ENCODE data around the gene USP46. TPM values are rescaled to one million over a fixed set of nuclear protein-coding genes. Genes with fewer than 3 reads are reported as not detected.

The USP46 gene
- total RNA-seq, 1 donor from 2014 or later = 55.3 TPM

DNA sequence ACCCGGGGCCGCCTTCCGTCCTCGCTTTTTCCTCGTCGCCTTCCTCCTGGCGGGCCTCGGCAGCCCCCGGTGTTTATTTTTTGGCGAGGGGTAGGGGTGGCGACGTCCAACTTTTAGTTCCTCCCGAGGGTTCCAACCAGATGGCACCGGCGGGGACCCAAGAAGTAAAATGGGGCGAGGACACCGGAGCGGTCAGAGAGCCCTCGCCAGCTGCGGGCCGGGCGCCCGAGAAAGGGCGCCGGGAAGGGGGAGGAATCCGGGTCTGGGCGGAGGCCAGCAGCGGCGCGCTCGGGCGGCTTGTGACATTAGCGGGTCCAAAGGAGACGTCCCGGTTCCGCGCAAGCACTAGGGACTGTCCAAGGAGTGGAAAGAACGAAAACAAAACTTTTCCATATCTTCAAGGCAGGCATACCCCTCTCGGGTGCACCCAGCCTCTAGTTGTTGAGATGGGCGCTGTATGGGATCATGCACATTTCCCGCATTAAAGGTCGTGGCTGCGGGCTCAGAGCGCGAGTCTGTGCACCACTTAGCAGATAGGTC, 691 bp upstream of the USP46 start:
- intact Hi-C loops (cut with DNase I) = loop anchor here (5.0 kb wide), 2 partner anchors 53 to 72 kb away; no protein-coding TSS in a partner anchor
- peak; percentile 86 for DNase-seq
- peak; percentile 82 for ATAC-seq (ENCODE audit: poor library complexity)

DNA sequence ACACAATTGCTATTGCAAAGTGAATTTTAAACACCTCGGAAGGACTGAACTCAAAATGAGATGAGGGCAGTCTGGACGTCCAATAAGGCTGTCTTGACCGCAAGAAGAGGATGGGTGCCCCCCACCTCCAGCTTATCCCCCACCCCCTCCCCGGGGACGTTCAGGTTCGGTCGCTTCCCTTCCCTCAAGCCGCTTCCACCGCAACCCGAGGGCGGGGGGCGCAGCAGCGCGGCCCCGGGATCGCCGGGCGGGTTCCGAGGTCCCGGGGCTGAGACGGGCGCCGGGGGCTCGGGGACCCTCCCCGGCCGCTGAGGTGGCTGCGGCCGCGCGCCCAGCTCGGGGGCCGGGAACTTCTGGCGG, 480 bp downstream of the USP46 start:
- ATAC-seq (ENCODE audit: poor library complexity) = no peak
- DNase-seq = no peak
- intact Hi-C loops (cut with DNase I) = loop anchor here (5.0 kb wide), 2 partner anchors 54 to 71 kb away; no protein-coding TSS in a partner anchor

DNA sequence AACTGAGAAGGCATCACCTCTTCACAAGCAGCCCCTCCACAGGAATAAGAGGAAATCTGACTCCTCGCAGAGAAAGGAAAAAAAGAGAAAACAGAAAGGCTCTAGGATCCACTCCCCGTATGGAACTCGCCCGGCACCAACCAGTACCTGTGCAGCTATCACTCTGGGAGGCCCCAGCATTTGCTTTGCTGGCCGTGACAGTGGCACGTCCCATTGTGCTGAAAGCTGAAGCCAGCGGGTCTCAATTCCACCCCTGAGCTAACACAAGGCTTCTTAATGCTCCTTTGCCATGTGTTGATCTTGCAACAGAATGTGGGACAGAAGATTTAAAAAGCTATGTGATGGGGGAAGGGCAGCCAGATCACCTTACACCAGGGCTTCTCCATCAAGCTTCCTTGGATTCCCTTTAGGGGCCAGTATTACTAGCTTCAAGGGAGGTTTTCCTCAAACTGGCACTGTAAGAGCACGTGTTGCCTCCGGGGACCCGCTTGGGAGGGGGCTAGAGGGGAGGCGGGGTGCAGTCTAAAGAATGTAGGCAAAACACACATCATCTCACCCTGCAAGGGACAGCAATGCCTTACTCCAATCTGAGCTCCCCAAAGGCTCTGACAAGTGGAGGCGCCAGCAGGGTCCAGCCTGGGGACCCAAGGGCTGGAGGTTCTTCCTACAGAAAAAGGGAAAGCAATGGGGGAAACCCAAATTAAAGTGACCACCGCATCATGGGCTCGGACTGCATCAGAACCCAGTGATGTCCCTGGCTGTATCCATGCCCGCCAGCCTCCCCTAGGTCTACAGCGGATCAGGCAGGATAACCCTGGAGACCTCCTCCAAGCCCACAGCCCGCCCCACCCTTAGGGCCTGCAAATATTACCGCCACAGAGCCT, 1.2 kb downstream of the USP46 start:
- ATAC-seq (ENCODE audit: poor library complexity) (peak; percentile 0), DNase-seq (no peak)
- intact Hi-C loops (cut with DNase I) = loop anchor here (5.0 kb wide), 2 partner anchors 54 to 71 kb away; no protein-coding TSS in a partner anchor

DNA sequence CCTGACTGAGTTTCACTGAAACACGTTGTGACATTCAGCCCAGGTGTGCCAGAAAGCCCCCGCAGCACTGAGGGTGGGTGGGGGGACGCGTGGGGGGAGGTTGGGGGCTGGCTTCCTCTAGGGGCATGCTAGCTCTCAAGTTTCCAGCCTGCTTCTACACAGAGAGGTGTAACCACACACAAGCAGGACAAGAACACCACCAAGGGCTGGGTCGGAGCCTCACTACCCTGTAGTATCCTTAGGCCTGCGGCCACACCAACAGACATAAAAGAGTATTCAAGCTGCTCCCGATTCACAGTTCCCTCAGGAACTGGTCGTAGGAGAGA, 1.8 kb downstream of the USP46 start:
- DNase-seq (no peak), ATAC-seq (ENCODE audit: poor library complexity) (no peak)
- intact Hi-C loops (cut with DNase I) = loop anchor here (5.0 kb wide), 2 partner anchors 55 to 70 kb away; no protein-coding TSS in a partner anchor

DNA sequence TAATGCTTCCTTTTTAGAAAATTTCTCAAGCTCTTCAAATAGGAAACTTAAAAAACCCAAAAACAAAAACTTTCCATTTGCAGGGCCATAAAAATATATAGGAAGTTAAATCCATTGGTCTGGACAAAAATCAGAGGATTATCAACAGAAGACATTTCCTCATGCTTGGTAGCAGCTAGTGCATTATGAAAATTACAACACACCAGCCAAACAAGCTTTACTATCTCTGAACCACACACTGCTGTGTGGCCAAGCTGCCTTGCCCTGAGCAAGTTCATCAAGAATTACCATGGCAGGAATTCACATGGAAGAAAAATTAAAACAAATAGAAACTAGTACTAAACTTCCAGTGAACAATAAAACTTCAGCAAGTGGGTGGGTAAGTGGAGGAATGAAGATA, 3.6 kb downstream of the USP46 start:
- intact Hi-C loops (cut with DNase I) = loop anchor here (5.0 kb wide), 2 partner anchors 57 to 68 kb away; no protein-coding TSS in a partner anchor
- no peak for DNase-seq
- no peak for ATAC-seq (ENCODE audit: poor library complexity)

DNA sequence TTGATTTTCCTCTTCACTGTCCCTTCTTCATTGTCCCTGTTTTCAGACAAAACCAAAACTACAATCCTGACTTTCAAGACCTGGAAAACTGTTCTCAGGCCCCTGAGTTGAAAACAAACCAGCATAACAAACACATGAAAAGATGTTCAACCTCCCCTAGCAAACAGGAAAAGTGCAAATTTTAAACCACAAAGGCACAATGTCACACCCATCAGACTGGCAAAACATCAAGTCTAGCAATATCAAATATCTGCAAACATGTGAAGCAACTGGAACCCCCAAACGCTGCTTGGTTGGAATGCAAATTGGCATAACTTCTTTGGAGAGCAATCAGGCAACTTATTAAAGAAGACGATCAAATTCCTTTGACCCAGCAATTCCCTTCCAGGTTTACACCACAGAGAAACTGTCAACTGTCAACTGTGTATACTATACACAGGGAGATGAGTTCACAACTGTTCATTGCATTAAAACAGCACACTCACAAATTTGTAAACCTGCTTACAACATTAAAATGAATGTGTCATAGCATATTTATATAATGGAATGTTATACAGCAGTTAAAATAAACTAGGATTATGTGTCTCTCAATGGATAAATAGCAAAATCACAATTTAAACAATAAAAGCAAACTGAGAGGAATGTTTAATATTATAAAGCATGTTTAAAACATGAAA, 7.0 kb downstream of the USP46 start:
- DNase-seq (no peak), ATAC-seq (ENCODE audit: poor library complexity) (no peak)
- intact Hi-C loops (cut with DNase I) = no loop called here

DNA sequence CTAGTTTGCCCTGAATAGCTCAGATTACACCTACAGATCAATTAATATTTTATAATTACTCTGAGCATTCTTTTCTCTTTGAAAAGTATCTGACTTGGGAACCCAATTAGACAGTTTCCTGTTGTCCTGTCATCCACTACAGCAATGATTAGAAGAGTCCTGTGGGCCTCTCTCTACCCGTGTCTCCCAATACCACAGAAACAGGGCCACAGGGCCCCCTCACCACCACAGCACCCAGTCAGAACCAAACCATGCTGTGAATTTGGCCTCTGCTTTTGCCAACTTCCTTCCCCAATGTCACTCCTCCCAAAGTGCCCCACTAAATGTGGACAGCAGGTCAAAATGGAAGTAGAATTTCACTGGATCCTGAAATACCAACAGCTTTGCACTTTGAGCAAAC, 10.3 kb downstream of the USP46 start:
- ATAC-seq (ENCODE audit: poor library complexity) = no peak
- no peak for DNase-seq
- intact Hi-C loops (cut with DNase I) = loop anchor here (10.0 kb wide), 1 partner anchor 94 kb away; no protein-coding TSS in a partner anchor

DNA sequence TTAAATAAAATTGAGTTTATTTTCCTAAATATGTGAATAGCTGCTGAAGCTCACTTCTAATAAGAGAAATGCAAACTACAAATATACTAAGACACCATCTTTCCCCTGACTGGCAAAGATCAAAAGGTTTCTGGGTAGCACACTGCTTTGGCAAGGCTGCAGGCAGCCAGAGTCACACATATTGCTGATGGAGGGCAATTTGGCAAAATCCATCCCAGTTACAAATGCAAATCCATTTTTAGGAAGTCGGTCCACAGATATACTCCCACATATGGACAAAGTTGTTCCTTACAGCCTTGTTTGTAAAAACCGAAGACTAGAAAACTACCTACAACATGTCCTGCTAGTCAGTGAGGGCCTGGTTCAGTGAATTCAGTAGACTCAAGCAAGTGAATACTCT, 12.4 kb downstream of the USP46 start:
- ATAC-seq (ENCODE audit: poor library complexity) (no peak), DNase-seq (no peak)
- intact Hi-C loops (cut with DNase I) = loop anchor here (10.0 kb wide), 1 partner anchor 92 kb away; no protein-coding TSS in a partner anchor

DNA sequence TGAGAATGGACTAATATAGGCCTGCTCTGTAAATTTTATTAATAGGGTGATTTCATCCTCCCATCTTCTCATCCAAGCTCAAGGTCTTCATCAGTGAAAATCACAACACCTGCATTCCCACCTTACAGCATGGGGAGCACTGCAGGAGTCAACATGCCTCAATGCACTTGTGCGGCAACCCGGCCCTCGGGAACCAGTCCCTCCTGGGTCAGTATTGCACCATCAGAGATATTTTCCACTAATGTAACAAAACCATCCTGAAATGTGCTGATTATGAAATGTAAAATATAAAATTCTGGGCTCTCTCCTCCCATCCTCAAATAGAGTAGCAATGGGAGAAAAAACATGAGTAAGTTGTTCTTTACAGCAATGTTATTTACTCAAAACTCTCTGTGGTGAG, 13.0 kb downstream of the USP46 start:
- ATAC-seq (ENCODE audit: poor library complexity) (no peak), DNase-seq (no peak)
- intact Hi-C loops (cut with DNase I) = loop anchor here (10.0 kb wide), 1 partner anchor 91 kb away; no protein-coding TSS in a partner anchor

DNA sequence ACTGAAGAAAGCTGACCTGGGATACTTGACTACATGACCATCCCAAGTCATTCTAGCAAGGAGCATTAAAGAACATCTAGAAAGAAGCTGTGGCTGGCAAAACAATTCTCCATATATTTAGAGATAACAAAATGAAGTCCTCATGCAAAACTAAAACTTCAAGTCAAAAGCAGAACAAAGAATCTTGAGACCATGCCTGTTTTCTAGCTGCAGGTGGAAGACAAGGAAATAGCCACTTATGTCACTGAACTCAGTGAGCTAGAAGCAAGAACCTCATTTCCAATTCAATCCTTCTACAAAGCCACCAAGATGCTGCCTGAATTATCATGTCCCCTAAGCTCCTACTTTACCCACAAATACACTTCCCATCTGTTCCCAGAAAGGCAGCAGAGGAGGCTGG, 13.8 kb downstream of the USP46 start:
- no peak for DNase-seq
- intact Hi-C loops (cut with DNase I) = loop anchor here (10.0 kb wide), 1 partner anchor 90 kb away; no protein-coding TSS in a partner anchor

DNA sequence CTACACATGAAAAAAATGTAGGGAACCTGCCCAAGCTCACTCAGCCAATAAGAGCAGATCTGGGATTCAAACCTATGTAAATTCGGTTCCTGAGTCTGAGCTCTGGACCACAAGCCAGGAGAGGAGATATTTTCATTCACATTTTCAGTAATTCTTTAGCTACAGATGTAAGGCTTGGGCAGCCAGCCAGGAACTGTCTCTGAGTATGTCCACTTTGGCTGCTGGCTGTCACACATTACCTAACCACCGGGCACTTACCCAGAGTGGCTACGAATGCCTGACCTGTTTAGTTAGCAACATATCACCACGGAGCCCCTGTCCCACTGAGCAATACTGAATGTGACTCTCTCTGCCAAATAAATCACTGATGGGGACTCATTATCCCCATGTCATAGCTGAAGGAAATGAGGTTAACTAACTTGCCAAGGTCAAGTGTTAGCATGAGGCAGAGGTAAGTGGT, 15.3 kb downstream of the USP46 start:
- intact Hi-C loops (cut with DNase I) = loop anchor here (10.0 kb wide), 1 partner anchor 89 kb away; no protein-coding TSS in a partner anchor
- peak; percentile 89 for DNase-seq
- peak; percentile 94 for ATAC-seq (ENCODE audit: poor library complexity)

More for the DNA sequence above, 13.8 kb downstream of the USP46 start:
- ATAC-seq (ENCODE audit: poor library complexity) = no peak

DNA sequence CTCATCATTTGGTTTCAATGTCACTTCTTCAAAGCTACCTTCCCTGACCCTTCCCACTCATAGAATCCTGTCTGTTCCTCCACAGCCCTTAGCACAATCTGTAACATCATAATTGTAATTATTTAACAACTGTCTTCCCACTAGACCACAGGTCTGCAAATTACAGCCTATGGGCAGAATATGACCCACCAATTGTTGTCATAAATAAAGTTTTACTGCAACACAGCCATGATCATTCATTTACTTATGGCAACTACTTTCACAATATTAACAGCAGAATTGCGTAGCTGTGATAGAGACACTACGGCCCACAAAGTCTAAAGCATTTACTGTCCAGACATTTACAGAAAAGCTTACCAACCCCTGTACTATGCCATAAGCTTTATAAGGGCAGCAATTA, 15.9 kb downstream of the USP46 start:
- no peak for DNase-seq
- intact Hi-C loops (cut with DNase I) = loop anchor here (10.0 kb wide), 1 partner anchor 88 kb away; no protein-coding TSS in a partner anchor
- ATAC-seq (ENCODE audit: poor library complexity) = no peak

DNA sequence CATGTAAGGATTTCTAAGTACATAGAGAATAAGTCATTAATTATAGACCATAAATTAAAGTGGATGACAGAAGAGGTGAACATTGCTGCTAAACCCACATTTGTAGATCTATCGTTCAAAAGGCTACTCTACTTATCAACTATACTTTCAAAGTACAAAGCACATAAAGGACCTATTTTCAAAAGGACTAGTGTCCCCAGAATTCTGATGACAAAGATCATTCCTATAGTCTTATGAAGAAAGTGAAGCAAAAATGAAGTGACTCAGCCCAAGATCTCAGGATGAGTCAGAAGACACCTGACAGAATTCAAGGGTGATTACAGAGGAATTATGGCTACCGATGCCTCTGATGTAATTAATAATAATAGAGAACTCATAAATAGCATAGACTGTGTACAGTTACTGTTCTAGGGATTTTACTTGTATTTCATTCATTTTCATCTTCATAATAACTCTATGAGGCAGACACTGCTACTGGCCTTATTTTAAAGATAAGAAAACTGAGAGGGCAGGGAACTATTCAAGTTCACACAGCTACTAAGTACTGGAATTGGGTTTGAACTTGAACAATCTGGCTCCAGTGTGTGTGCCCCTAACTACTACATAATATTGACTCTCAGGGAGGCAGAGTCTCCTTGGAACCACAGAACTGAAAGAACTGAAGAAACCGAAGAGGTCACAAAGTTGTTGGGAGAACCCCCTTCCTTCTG, 17.1 kb downstream of the USP46 start:
- intact Hi-C loops (cut with DNase I) = loop anchor here (10.0 kb wide), 1 partner anchor 87 kb away; no protein-coding TSS in a partner anchor
- no peak for DNase-seq
- no peak for ATAC-seq (ENCODE audit: poor library complexity)

DNA sequence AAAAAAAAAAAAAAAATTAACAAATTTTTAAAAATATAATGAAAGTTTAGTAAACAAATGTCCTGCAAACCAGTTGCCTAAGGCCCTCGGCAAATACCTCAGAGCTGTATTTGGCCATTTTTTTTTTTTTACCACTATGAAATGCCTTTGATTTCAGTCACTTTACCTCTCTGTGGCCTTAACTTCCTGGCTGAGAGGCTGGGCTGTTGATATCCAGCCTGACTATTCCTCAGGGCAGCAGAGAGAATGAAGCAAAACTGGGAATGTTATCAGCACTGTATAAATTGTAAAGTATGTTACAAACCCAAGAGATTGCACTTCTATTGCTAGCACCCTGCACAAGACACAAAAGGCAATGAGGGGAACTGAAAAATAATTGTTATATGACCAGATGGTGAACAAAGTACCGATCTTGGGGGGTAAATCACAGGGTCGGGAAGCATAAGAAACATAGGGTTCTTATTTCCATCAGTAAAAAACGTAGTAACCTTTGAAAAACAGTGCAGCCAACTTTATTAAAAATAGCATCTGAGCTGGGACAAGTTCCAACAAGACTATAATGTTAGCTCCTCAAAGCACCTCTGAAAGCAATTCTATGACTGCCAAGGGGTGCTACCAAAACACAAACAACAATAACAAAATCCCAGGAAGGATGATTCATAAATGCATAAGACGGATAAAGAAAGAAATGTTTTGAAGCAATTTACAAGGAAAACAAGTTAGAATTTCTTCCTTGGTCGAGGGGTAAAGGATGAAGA, 18.1 kb downstream of the USP46 start:
- DNase-seq (no peak), ATAC-seq (ENCODE audit: poor library complexity) (no peak)
- intact Hi-C loops (cut with DNase I) = loop anchor here (10.0 kb wide), 1 partner anchor 86 kb away; no protein-coding TSS in a partner anchor

DNA sequence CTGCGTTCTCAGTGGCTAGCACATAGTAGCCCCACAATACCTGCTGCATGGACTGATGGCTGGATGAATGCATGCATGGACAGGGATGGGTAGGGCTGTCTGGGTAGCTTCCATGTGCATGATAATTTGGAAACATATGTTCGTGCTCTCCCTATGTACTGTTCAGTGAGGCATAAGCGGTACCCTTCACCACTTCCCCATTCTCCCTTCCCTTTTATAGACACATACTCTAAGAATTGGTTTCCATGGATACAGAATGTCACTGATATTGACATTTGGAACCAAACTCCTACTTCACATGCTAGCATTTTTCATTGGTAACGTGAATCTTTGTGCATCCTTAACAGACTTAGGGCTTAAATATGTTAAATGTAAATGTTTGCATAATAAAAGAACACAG, 20.4 kb downstream of the USP46 start:
- intact Hi-C loops (cut with DNase I) = no loop called here
- ATAC-seq (ENCODE audit: poor library complexity) (no peak), DNase-seq (no peak)

DNA sequence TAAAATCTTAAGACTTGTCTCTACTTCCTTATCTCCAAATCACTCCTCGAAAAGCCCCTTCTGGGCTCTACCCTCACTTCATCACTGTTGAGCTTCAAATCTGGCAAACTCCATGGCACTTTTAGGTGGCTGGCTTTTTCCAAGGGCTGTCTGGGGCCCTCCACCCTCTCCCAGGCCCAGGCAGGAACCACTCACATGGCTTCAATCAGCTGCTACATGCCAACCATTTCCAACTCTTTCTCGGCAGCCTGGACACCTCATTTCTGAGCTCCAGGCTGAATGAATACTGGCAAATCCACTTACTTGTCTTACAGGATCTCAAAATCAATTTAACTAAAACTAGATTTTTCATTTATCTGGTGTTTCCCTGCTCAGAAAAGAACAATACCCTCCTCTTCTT, 22.0 kb downstream of the USP46 start:
- DNase-seq = no peak
- ATAC-seq (ENCODE audit: poor library complexity) = no peak
- intact Hi-C loops (cut with DNase I) = no loop called here

DNA sequence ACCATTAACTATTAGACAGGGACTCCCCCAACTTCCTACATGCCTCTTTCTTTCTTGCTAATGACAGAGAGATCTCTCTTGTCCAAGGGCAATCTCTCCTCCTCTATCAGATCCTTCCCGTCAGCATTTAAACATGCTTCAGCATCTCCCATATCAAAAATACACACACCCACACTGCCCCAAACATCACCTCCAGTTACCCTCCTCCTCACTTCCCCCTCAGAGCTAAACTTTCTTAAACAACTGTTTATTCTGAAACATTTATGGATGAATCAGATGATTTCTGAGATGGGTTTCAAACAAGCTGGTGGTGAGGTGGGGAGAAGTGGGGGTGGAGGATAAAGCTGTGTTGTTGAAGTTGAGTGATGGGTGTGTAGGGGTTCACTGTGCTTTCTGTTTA, 23.5 kb downstream of the USP46 start:
- intact Hi-C loops (cut with DNase I) = no loop called here
- DNase-seq = no peak
- no peak for ATAC-seq (ENCODE audit: poor library complexity)

DNA sequence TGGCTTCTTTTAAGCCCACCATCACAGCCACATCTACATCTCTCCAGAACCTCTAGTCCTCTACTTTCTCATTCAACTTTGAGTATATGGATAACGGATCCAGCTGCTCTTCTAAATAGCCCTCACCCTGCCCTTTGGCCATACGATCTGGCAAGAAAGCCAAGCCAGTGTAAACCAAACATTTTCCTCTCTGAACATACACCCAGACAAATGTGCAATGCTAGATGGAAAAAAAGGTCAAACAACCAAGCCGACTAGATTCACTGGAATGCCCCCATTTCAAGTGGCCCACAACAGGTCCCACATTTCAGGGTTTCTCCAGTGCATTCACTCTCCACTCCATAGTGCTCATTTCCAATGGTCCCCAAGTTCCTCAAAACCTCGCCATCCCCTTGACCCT, 24.0 kb downstream of the USP46 start:
- ATAC-seq (ENCODE audit: poor library complexity) = no peak
- intact Hi-C loops (cut with DNase I) = no loop called here
- DNase-seq = no peak

Measured in Right ventricle myocardium superior (tissue), 1 donor.